ENCODE measurements around the gene AFG1L.

The AFG1L gene

DNA sequence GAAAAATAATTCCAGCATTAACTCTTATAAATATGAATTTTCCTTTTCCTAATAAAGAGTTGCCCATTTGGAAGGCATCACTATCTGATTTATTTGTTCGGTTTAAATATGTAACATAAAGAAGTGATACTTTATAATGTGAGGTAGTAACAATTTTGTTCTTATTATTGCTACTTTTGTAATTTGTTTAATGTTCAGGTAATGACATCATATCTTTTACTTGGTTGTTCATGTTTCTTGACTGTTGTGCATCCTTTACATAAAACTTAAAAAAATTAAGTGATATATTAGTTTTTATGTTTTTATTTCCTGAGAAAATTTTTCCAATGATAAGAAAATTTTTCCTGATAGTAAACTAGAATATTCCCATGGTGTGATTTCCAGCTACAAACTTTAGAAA is 124.6 kb downstream of the AFG1L start:
- no peaks in the 10 kb centered on the region for H3K4me1 ChIP-seq (ENCODE audit: low read depth, poor library complexity, severe bottlenecking)
- no peak overlapping the region for H3K27ac ChIP-seq
- H4K20me1 ChIP-seq (ENCODE audit: insufficient read depth), result no peaks in the 10 kb centered on the region
- no peaks in the 10 kb centered on the region for H3K79me2 ChIP-seq (ENCODE audit: insufficient read depth, low read depth)
- no peak overlapping the region for H3K9ac ChIP-seq
- H3K4me2 ChIP-seq, result no peak overlapping the region
- TF ChIP-seq, protein P1, sequence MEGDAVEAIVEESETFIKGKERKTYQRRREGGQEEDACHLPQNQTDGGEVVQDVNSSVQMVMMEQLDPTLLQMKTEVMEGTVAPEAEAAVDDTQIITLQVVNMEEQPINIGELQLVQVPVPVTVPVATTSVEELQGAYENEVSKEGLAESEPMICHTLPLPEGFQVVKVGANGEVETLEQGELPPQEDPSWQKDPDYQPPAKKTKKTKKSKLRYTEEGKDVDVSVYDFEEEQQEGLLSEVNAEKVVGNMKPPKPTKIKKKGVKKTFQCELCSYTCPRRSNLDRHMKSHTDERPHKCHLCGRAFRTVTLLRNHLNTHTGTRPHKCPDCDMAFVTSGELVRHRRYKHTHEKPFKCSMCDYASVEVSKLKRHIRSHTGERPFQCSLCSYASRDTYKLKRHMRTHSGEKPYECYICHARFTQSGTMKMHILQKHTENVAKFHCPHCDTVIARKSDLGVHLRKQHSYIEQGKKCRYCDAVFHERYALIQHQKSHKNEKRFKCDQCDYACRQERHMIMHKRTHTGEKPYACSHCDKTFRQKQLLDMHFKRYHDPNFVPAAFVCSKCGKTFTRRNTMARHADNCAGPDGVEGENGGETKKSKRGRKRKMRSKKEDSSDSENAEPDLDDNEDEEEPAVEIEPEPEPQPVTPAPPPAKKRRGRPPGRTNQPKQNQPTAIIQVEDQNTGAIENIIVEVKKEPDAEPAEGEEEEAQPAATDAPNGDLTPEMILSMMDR (conservative IDR thresholded peaks at IDR 0.05; ENCODE audit: low read depth, low read length), result no peak
- no peaks in the 10 kb centered on the region for H3K27me3 ChIP-seq (ENCODE audit: insufficient read depth, low read depth)
- no peak overlapping the region for H2AFZ ChIP-seq (ENCODE audit: low read depth)
- H3K36me3 ChIP-seq (ENCODE audit: insufficient read depth), result no peaks in the 10 kb centered on the region
- no peak overlapping the region for H3K4me3 ChIP-seq (IDR thresholded peaks at IDR 0.05; ENCODE audit: insufficient read depth, low read depth, low read length)

DNA sequence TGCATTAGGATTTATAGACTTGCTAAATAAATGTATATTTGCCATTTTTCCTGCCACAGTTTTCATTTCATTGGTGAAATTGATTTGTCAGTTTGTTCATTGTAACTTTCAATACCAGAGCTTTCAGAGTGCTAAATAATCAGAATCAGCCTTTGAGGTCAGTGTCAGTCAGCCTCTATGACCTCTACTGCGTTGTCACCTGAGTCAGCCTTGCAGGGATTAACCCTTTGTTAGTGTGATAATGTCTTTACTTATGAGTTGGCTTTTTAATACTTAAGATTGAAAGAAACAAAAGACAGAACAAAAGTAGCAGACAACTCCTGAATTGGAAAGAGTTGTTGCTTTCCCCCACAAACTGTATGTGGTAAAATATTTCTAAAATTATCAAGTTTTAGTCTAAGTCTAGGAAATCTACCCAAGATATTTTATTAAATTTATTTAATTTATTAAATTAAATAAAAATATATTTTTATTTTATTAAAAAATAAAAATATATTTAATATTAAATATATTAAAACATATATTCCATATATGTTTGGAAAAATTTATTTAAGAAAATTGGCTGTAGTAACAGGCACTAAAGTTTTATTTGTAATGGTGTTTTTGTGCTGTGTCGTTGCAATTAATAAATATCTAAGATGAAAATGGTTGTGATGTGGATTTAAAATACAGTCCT is 125.2 kb downstream of the AFG1L start:
- no peaks in the 10 kb centered on the region for H3K27me3 ChIP-seq (ENCODE audit: insufficient read depth, low read depth)
- H4K20me1 ChIP-seq (ENCODE audit: insufficient read depth), result no peaks in the 10 kb centered on the region
- no peak overlapping the region for H3K9ac ChIP-seq
- no peak overlapping the region for H3K27ac ChIP-seq
- no peaks in the 10 kb centered on the region for H3K36me3 ChIP-seq (ENCODE audit: insufficient read depth)
- TF ChIP-seq, protein P1 (conservative IDR thresholded peaks at IDR 0.05; ENCODE audit: low read depth, low read length), result no peak
- H3K79me2 ChIP-seq (ENCODE audit: insufficient read depth, low read depth), result no peaks in the 10 kb centered on the region
- H3K4me2 ChIP-seq, result no peak overlapping the region
- H3K4me3 ChIP-seq (IDR thresholded peaks at IDR 0.05; ENCODE audit: insufficient read depth, low read depth, low read length), result no peak overlapping the region
- H2AFZ ChIP-seq (ENCODE audit: low read depth), result no peak overlapping the region
- H3K4me1 ChIP-seq (ENCODE audit: low read depth, poor library complexity, severe bottlenecking), result no peaks in the 10 kb centered on the region

DNA sequence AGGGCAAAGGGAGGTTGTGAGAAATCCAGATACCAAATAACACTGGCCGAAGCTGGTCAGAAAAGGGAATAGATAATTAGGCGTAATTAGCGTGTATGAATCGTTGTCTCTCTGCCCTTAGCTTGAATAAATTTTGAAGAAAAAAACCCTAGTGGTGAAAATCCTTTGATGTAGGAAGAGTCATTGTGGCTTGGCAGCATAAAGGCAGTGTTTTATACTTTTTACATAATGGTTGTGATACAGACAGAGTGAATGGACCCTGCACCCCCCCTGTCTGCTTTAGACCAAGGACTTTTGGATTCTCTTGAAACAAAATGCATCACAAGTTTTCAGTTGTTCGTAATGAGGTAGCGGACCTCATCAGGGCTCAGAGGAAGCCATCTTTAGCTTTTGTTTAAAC is 126.5 kb downstream of the AFG1L start:
- TF ChIP-seq, protein P1 (conservative IDR thresholded peaks at IDR 0.05; ENCODE audit: low read depth, low read length), result no peak

GRCh38 chr6:108423982-108424705 is 129.3 kb downstream of the AFG1L start:
- no peaks in the 10 kb centered on the region for H3K36me3 ChIP-seq (ENCODE audit: insufficient read depth)
- no peak overlapping the region for H3K27ac ChIP-seq
- no peaks in the 10 kb centered on the region for H3K79me2 ChIP-seq (ENCODE audit: insufficient read depth, low read depth)
- TF ChIP-seq, protein P1 (conservative IDR thresholded peaks at IDR 0.05; ENCODE audit: low read depth, low read length), result no peak
- no peak overlapping the region for H2AFZ ChIP-seq (ENCODE audit: low read depth)
- no peaks in the 10 kb centered on the region for H3K27me3 ChIP-seq (ENCODE audit: insufficient read depth, low read depth)
- H3K4me3 ChIP-seq (IDR thresholded peaks at IDR 0.05; ENCODE audit: insufficient read depth, low read depth, low read length), result no peak overlapping the region
- H3K4me2 ChIP-seq, result no peak overlapping the region
- no peaks in the 10 kb centered on the region for H4K20me1 ChIP-seq (ENCODE audit: insufficient read depth)
- no peak overlapping the region for H3K9ac ChIP-seq
- no peaks in the 10 kb centered on the region for H3K4me1 ChIP-seq (ENCODE audit: low read depth, poor library complexity, severe bottlenecking)

More for the DNA sequence above, 126.5 kb downstream of the AFG1L start:
- Histone ChIP-seq H3K27ac (no peak overlapping the region), H3K4me3 (IDR thresholded peaks at IDR 0.05; ENCODE audit: insufficient read depth, low read depth, low read length) (no peak overlapping the region), H3K36me3 (ENCODE audit: insufficient read depth) (no peaks in the 10 kb centered on the region), H3K4me2 (no peak overlapping the region), H3K4me1 (ENCODE audit: low read depth, poor library complexity, severe bottlenecking) (no peaks in the 10 kb centered on the region), H3K9ac (no peak overlapping the region), H3K27me3 (ENCODE audit: insufficient read depth, low read depth) (no peaks in the 10 kb centered on the region), H3K79me2 (ENCODE audit: insufficient read depth, low read depth) (no peaks in the 10 kb centered on the region), H2AFZ (ENCODE audit: low read depth) (no peak overlapping the region), H4K20me1 (ENCODE audit: insufficient read depth) (no peaks in the 10 kb centered on the region)

Measured in KMS-11 (cell line).